HG02885 (cell line): Measurements from ENCODE around the gene FHL5.
"Not testable (repeated sequence)": the region's sequence is repeated elsewhere in the genome, so short reads cannot be mapped to it uniquely, and the experiment has no call there.

ENCODE experiments used
- ATAC-seq: cut with Tn5 transposase; IDR thresholded peaks from one replicate; pipeline ENCODE4 v1.9.1; 2021; ENCODE audit warnings: mild to moderate bottlenecking; ENCODE audit not compliant: unreplicated experiment, poor library complexity

FHL5 gene, protein sequence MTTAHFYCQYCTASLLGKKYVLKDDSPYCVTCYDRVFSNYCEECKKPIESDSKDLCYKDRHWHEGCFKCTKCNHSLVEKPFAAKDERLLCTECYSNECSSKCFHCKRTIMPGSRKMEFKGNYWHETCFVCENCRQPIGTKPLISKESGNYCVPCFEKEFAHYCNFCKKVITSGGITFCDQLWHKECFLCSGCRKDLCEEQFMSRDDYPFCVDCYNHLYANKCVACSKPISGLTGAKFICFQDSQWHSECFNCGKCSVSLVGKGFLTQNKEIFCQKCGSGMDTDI

GRCh38 chr6:96562886-96563285, at the start of gene FHL5:
TSS of gene FHL5 (plus strand) at chr6:96563128. CDS start at chr6:96603614, 40,486 bp downstream.
- no peak for ATAC-seq

DNA sequence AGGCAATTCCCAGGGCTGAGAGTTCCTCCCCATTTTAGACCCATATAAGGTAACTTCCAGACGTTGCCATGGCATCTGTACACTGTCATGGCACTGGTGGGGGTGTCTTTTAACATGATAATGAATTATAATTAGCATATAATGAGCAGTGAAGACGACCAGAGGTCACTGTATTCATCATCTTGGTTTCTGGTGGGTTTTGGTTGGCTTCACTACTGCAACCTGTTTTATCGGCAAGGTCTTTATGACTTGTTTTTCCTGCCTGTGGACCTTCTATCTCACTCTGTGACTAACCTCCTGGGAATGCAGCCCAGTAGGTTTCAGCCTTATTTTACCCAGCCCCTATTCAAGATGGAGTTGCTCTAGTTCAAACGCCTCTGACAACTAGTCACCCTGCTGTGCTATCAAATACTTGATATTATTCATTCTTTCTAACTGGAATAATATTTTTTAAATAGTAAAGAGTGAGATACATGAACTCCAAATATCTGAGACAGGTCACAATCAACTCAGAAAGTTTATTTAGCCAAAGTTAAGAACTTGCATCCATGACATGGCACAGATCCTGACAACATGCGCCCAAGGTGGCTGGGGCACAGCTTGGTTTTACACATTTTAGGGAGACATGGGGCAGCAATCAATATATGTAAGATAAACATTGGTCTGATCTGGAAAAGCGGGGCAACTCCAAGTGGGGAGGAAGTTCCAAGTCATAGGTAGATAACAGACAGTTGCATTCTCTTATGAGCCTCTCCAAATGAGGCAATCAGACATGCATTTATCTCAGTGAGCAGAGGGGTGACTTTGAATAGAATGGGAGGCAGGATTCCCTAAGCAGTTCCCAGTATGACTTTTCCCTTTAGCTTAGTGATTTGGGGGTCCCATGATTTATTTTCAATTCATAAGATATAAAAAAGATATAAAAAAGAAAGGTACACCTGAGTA, 42.5 kb upstream of the FHL5 start:
- ATAC-seq: no peak

DNA sequence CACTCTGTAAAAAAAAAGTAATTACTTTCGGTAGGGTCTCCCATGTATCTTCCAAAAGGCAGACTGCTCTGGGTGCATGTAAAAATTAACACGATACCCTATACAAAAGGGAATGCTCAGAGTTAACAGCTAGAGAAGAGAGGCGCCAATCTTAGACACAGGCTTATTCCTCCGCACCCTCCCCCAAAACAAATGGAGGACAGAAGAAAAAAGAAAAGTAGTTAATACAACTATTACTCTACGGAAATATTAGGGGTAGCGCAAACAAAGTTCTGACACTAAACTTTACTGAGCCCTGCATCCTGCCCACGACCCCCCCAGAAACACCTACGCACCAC, 41.7 kb upstream of the FHL5 start:
- peak; percentile 23 for ATAC-seq

DNA sequence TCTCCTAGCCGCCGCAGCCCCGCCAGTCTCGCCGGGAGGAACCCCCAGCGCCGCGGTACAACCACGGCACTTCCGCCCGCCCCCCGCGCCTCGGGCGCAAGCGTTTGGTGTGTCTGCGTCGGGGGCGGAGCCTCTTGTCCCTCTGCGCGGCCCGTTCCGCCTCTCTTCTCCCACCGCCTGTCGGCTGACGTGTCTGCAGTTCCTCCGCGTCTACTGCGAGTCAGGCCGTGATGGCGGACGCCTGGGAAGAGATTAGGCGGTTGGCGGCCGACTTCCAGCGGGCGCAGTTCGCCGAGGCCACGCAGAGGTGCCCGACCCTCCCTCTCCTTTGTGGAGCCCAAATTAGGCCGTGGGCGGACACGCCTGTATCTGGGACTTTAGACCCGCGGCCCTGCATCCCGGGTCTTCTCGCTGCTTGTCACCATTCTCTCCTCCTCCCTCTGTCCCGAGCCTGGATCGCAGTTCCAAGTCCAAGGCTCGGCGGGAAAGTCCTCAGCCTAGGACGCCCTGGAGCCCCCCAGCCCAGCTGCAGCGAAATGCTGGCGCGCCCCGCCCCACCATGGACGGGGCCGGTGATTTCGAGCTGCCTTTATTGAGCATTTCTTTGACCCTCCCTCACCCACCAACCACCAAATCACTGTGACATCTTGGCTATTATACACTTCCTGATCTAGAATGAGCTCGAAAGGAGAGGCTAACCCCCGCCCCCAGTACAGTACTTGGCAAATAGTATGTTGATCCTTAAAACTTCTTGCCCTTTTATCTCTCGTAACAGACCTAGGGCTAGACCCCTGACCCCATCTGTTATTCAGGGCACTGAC, 41.1 kb upstream of the FHL5 start, which contains the start of gene UFL1:
Gene UFL1 (plus strand): TSS at position 163 of the 821 bp plus-strand sequence. CDS start 68 bp downstream, at position 231.
- ATAC-seq: peak; percentile 97

- peak; percentile 31 for ATAC-seq
These were observed 40.4 kb upstream of the FHL5 start for GRCh38 chr6:96522465-96523009.

DNA sequence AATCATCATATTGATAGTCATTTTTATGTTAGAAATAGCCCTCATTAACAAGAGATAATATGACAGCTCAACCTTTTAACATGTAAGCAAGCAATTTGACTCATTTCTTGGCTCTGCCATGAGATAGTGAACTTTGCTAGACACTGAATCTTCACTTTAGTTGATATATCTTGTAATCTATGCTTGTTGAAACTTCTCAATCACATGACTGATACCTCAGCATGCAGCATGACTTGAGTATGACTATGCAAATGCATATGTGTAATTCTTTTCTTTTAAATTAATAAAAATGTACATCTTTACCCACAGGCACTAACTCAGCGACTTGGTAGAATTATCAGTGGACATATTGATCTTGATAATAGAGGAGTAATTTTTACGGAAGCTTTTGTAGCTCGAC, 34.7 kb upstream of the FHL5 start:
- ATAC-seq: no peak

GRCh38 chr6:96532399-96532798, 30.5 kb upstream of the FHL5 start:
- no peak for ATAC-seq

- no peak for ATAC-seq
These were observed 25.2 kb upstream of the FHL5 start for GRCh38 chr6:96537726-96538125.

- no peak for ATAC-seq
These were observed 20.2 kb upstream of the FHL5 start for GRCh38 chr6:96542702-96543101.

- ATAC-seq: no peak
These were observed 17.0 kb upstream of the FHL5 start for GRCh38 chr6:96545882-96546281.

DNA sequence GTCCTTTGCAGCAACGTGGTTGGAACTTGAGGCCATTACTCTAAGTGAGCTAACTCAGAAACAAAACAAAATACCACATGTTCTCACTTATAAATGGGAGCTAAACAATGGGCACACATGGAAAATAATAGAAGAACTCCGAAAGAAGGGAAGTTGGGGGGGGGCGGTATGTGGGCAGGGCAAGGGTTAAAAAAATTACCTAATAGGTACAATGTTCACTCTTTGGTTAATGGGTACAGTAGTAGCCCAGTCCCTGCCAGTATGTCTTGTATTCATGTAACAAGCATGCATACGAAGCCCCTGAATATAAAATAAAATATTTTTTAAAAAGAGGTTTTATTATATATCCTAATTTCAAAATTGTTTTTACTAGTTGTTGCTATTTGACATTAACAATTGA, 15.3 kb upstream of the FHL5 start:
- no peak for ATAC-seq

- no peak for ATAC-seq
These were observed 8.4 kb upstream of the FHL5 start for GRCh38 chr6:96554558-96554957.

GRCh38 chr6:96559740-96560139, 3.2 kb upstream of the FHL5 start:
- ATAC-seq: not testable (repeated sequence)

DNA sequence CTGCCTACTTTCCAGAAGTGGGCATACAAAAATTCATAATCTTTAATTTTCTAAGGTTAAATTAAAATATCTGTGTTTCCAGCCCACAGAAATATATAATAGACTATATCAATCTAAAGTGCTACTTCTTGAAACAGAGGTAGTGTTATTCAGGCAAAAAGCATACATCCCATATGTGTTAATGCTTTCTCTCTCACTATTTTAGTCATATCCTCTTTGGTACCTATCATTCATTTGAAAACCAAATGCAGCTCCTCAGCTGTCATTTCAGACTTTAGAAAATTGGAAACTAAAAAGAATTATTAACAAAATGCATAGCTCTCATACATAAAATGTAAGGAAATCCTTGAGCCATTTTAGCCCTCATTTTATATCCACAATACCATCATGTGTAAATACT, 925 bp downstream of the FHL5 start:
- no peak for ATAC-seq

DNA sequence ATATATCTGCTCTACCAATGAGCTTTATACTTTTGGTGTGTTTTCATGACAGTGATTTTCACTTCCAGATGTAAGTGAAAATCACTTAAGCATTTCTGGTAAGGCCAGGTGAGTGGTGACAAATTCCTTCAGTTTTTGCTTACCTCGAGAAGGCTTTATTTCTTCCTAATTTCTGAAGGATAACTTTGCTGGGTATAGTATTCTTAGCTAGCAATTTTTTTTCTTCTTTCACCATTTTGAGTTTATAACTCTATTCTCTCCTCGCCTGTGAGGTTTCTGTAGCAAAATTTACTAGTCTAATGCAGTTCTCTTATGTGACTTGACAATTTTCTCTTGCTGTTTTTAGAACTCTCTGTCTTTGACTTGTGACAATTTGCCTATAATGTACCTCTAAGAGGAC, 7.1 kb downstream of the FHL5 start:
- no peak for ATAC-seq

GRCh38 chr6:96571551-96571950, 8.6 kb downstream of the FHL5 start:
- ATAC-seq: no peak

DNA sequence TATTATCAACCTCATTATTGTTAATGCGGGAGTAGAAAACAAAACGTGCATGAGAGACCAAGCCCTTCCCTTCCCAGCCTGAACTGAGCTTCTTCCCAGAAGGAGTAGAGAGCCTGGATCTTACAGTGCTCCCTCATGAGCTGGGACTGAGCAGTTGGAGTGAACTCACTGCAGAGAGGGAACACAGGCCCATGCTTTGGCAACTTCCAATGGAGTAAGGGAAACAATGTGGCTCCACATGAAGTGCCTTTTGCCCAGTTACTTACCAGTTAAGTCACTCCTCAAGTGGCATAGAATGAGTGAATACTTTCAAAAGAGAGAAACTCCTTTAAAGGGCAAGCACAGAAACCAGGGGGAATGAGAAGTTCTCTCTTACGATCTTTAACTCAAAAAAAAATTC, 12.4 kb downstream of the FHL5 start:
- ATAC-seq: no peak

DNA sequence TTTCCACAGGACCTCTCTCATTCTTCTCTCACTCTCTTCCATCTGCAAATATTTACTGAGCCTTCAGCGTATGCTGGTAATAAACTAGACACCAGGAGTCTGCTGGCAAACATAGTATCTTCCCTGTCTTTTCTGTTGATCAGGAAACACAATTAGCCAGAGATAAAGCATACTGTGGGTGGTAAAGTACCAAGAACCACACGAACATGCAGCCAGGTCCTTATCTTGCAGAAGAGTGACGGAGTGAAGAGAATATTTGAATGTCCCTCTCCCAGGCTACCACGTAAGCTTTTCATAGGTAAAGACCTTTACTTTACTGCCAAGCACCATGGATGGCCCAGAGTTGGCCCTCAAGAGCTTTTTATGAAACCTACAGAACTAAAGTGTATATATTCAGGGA, 13.3 kb downstream of the FHL5 start:
- no peak for ATAC-seq

- ATAC-seq: no peak
These were observed 19.1 kb downstream of the FHL5 start for GRCh38 chr6:96582021-96582420.

GRCh38 chr6:96582436-96582835, 19.5 kb downstream of the FHL5 start:
- ATAC-seq: no peak
